Left cardiac atrium (tissue), 4 donors: ENCODE data around the gene AASDHPPT. TPM values are rescaled to one million over a fixed set of nuclear protein-coding genes. Genes with fewer than 3 reads are reported as not detected.
"Not testable (repeated sequence)": the region's sequence is repeated elsewhere in the genome, so short reads cannot be mapped to it uniquely, and the experiment has no call there.

Experiments used
- ATAC-seq, 2 donors: fragments of 200-7000 bp; cut with Tn5 transposase; one replicate each; pipeline ENCODE4 v1.9.1; 2020; ENCODE audit warnings: mild to moderate bottlenecking in 2 of 2, moderate library complexity in 2 of 2
- DNase-seq: peaks from one replicate; pipeline ENCODE4 v3.0.0-alpha.2; 2020
- intact Hi-C, 2 donors: fragments of 100-400 bp; cut with DNase I; formaldehyde crosslinking; loops; one replicate each; pipeline versions ENCODE4 v1.14.1 to v1.15.1; 2022 to 2023
- long read RNA-seq: library from polyadenylated mRNA; unstranded; transcript quantifications from one replicate; pipeline ENCODE4 v2.0.0, GENCODE V29; 2021
- total RNA-seq, 2 donors: library from RNA; stranded (reverse); fragmentation: NEBNext Ultra II Directional; extraction: Animal tissue kit (Norgen Biotek cat#: 25700); gene quantifications; one replicate each; pipeline ENCODE4 v1.2.1, GENCODE V29; 2021
- donor health status: DM: no; HTN: yes; CAD: no.
- donor health status: DM: no; HTN: yes; CAD: no; lungs with severe emphysema.
- donor health status: DM: yes; HTN: yes; CAD: no.
- donor health status: Dilated cardiomyopathy.

Gene AASDHPPT, protein sequence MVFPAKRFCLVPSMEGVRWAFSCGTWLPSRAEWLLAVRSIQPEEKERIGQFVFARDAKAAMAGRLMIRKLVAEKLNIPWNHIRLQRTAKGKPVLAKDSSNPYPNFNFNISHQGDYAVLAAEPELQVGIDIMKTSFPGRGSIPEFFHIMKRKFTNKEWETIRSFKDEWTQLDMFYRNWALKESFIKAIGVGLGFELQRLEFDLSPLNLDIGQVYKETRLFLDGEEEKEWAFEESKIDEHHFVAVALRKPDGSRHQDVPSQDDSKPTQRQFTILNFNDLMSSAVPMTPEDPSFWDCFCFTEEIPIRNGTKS
- 10 to 100 TPM; 32.6 to 34.0 TPM for total RNA-seq
- long read RNA-seq, full-length matches to known transcripts: 127 of 128 reads
- long read RNA-seq, partial matches to known transcripts: 0 of 128 reads
- long read RNA-seq, other reads (novel, unspliced or antisense): 1 of 128 reads

- intact Hi-C loops: loop anchor here (5.0 to 10.0 kb wide), 2 partner anchors 53 to 56 kb away; partner anchors contain the start of gene MSANTD4 (in 2 of the 2)
- DNase-seq (no peak), ATAC-seq (peak; percentile 25 to 43)
Measured at GRCh38 chr11:106077609-106078455, at the start of gene AASDHPPT. Gene AASDHPPT, plus strand, starts transcription at chr11:106077662. Its CDS starts 49 bp downstream, at chr11:106077711.

- ATAC-seq (no peak), DNase-seq (no peak)
- intact Hi-C loops: no loop called here
Measured at GRCh38 chr11:106030609-106031008, 46.9 kb upstream of the AASDHPPT start.

GRCh38 chr11:106031202-106031810, 46.2 kb upstream of the AASDHPPT start:
- DNase-seq: no peak
- ATAC-seq: no peak
- intact Hi-C loops: no loop called here

DNA sequence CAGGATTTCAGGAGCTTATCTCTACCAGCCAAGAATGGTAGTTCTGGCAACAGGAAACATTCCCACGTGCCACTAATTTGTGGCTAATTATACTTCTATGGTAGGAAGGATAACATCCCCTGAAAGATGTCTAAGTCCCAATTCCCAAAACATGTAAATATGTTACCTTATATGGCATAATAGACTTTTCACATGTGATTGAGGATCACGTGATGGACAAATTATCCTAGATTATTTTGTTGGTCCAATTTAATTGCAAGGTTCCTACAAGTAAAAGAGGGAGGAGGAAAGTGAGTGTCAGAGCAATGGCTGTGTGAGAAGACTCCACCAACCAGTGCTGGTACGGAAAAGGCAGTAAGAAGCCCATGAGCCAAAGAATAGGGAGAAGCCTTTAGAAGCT, 45.5 kb upstream of the AASDHPPT start:
- intact Hi-C loops: no loop called here
- DNase-seq: no peak
- ATAC-seq: no peak

- intact Hi-C loops: no loop called here
- no peak for ATAC-seq
- DNase-seq: no peak
Measured at GRCh38 chr11:106032861-106033260, 44.6 kb upstream of the AASDHPPT start.

DNA sequence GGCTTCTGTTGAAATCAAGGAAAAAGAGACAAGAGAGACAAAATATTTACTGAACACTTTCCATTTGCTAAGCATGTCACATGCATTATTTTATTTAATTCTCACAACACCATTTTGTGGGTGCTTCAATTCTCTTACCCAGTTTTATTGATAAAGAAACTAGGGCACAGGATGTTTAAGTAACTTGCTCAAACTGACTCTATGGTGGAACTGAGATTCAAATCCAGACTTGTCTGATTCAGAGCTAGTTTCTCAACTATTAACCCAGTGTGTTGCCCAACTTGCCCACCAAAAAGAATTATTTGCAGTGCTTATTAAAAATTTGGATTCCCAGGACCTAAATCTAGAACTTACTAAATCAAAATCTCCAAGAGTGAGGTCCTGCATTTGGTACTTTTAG, 33.9 kb upstream of the AASDHPPT start:
- intact Hi-C loops: no loop called here
- ATAC-seq: no peak
- no peak for DNase-seq

GRCh38 chr11:106047631-106048030, 29.8 kb upstream of the AASDHPPT start:
- intact Hi-C loops: no loop called here
- ATAC-seq: no peak
- DNase-seq: no peak

GRCh38 chr11:106049727-106050476, 27.6 kb upstream of the AASDHPPT start:
- ATAC-seq: no peak
- no peak for DNase-seq
- intact Hi-C loops: no loop called here

DNA sequence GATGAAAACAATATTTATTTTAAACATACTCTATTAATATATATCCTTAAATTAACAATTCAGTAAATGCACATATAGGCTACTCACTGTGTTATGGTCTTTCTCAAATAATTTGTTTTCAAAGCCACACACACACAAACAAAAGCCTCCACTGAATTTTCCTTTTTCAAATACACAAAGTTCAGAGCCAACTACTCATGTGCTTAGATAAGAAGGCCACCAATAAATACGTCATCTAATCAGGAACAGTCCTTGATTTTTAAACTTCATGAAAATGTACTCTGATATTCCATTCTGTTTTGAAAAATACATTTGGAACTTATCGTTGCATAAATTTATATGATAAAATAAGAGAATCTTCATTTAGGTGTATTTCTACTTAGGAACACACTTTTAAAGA, 26.4 kb upstream of the AASDHPPT start:
- DNase-seq: no peak
- intact Hi-C loops: no loop called here
- ATAC-seq: no peak

DNA sequence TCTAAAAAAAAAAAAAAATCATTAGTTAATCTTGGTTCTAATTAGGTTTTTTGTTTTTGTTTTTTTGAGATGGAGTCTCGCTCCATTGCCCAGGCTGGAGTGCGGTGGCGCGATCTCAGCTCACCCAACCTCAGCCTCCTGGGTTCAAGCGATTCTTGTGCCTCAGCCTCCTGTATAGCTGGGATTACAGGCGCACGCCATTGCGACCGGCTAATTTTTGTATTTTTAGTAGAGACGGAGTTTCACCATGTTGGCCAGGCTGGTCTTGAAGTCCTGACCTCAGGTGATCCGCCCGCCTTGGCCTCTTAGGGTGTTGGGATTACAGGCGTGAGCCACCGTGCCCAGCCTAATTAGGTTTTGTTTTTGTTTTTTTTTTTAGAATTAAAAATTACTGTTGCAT, 19.1 kb upstream of the AASDHPPT start:
- DNase-seq, intact Hi-C loops, ATAC-seq: not testable (repeated sequence)

GRCh38 chr11:106059617-106060016, 17.8 kb upstream of the AASDHPPT start:
- intact Hi-C loops: no loop called here
- DNase-seq (no peak), ATAC-seq (no peak)

GRCh38 chr11:106061249-106061784, 16.1 kb upstream of the AASDHPPT start:
- ATAC-seq (no peak), DNase-seq (no peak)
- intact Hi-C loops: no loop called here

GRCh38 chr11:106061954-106062949, 15.2 kb upstream of the AASDHPPT start:
- DNase-seq: no peak
- ATAC-seq: no peak
- intact Hi-C loops: no loop called here

- ATAC-seq (no peak), DNase-seq (no peak)
- intact Hi-C loops: no loop called here
Measured at GRCh38 chr11:106063009-106063408, 14.5 kb upstream of the AASDHPPT start.

- no peak for DNase-seq
- intact Hi-C loops: loop anchor here in 1 of 2 donors (10.0 kb wide), 1 partner anchor 46 kb away; the partner anchor contains the start of gene MSANTD4
- ATAC-seq: no peak
Measured at GRCh38 chr11:106070606-106071005, 6.9 kb upstream of the AASDHPPT start.

DNA sequence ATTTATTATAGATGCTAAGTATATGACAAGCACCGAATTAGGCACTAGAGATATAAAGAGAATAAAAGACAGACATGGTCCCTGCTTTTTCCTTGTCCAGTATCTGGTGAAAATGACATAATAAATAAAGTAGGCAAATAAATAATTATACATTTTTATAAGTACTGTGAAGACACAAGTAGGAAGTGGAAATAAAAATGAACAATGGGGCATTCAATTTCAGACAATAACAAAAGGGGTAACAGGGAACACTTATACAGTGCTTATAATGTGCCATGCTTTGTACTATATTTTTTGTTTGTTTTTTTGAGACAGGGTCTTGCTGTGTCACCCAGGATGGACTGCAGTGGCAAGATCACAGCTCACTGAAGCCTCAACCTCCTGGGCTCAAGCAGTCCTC, 4.7 kb upstream of the AASDHPPT start:
- no peak for DNase-seq
- intact Hi-C loops: loop anchor here in 1 of 2 donors (10.0 kb wide), 1 partner anchor 48 kb away; the partner anchor contains the start of gene MSANTD4
- ATAC-seq: no peak

DNA sequence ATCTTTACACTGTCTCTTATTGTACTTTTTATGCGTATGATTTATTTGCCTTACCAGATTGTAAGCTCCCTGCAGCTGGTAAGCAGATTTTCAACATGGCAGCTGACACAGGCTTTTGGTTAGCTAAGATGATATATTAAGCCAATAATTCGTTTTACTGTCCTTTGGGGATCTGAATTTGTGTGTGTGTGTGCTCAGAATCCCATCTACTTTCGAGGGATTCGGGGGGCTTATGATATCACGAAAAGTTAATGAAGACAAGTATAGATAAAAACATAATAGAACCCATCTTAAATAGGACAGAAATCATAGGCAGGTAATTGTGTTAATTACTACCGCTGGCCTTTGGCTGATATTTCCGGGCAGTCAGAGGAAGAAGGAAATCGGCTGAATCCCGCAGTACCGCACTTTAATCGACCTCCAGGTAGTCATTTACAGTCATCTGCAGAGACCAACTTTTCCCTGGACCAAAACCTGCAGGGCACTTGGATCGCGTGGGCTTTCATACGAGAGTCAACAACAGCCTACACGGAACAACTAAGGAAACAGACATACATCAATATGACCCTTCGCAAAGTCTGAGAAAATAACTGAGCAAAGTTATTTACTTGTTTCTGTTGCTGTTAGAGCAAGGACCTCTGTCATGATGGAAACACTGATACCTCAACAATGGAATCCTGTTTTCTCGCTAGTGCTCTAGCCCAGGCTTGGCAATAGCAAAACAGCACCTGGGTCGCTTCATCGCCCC, 1.1 kb upstream of the AASDHPPT start:
- intact Hi-C loops: loop anchor here (5.0 to 10.0 kb wide), 2 partner anchors 52 to 54 kb away; partner anchors contain the start of gene MSANTD4 (in 2 of the 2)
- ATAC-seq (no peak), DNase-seq (no peak)
